Hepatic stellate cell (primary cell): ENCODE data around the gene CST7.
"Not testable (repeated sequence)": the region's sequence is repeated elsewhere in the genome, so short reads cannot be mapped to it uniquely, and the experiment has no call there.

Experiments
- DNase-seq: peaks from one replicate; pipeline ENCODE4 v3.0.0; 2011; ENCODE audit warnings: low spot score

The CST7 gene

DNA sequence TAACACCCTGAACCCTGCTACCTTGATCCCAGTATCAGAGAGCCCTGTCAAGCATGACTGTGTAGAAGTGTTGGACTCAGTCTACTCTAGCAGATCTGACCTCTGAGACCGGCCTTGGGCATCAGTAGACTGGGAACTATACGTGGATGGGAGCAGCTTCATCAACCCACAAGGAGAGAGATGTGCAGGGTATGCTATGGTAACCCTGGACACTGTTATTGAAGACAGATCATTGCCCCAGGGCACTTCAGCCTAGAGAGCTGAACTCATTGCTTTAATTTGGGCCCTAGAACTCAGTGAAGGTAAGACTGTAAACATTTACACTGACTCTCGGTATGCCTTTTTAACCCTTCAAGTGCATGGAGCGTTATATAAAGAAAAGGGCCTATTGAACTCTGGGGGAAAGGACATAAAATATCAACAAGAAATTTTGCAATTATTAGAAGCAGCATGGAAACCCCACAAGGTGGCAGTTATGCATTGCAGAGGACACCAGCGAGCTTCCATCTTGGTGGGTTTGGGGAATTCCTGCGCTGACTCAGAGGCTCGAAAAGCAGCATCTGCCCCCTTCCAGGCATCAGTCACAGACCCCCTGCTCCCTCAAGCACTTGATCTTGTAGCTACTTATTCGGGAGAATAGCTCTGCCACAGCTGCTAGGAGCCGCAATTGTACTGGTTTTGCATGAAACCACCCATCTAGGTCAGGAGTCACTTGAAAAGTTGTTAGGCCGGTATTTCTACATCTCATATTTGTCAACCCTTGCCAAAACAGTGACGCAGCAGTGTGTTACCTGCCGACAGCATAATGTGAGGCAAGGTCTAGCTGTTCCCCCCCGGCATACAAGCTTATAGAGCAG is 19.0 kb upstream of the CST7 start:
- not testable (repeated sequence) for DNase-seq

DNA sequence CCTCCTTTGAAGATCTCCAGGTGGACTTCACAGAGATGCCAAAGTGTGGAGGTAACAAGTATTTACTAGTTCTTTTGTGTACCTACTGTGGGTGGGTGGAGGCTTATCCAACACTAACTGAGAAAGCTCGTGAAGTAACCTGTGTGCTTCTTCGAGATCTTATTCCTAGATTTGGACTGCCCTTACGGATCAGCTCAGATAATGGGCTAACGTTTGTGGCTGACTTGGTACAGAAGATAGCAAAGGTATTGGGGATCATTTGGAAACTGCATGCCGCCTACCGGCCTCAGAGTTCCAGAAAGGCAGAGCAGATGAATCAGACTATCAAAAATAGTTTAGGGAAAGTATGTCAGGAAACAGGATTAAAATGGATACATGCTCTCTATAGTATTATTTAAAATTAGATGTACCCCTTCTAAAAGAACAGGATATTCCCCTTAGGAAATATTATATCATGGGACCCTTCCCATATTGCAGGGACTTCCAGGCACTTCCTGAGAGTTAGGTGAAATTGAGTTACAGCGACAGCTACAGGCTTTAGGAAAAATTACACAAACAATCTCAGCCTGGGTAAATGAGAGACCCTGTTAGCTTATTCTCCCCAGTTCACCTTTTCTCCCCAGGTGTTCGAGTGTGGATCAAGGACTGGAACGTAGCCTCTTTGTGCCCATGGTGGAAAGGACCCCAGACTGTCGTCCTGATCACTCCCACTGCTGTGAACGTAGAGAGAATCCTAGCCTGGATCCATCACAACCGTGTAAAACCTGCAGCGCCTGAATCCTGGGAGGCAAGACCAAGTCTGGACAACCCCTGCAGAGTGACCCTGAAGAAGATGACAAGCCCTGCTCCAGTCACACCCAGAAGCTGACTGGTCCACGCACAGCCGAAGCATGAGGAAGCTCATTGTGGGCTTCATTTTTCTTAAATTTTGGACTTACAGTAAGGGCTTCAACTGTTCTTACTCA is 18.1 kb upstream of the CST7 start:
- not testable (repeated sequence) for DNase-seq

DNA sequence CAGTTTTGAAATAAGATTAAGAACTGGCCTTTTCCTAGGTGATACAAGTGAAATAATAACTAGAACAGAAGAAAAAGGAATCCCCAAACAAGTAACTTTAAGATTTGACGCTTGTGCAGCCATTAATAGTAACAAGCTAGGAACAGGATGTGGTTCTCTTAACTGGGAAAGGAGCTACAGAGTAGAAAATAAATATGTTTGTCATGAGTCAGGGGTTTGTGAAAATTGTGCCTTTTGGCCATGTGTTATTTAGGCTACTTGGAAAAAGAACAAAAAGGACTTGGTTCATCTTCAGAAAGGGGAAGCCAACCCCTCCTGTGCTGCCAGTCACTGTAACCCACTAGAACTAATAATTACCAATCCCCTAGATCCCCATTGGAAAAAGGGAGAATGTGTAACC is 17.2 kb upstream of the CST7 start:
- DNase-seq = not testable (repeated sequence)

DNA sequence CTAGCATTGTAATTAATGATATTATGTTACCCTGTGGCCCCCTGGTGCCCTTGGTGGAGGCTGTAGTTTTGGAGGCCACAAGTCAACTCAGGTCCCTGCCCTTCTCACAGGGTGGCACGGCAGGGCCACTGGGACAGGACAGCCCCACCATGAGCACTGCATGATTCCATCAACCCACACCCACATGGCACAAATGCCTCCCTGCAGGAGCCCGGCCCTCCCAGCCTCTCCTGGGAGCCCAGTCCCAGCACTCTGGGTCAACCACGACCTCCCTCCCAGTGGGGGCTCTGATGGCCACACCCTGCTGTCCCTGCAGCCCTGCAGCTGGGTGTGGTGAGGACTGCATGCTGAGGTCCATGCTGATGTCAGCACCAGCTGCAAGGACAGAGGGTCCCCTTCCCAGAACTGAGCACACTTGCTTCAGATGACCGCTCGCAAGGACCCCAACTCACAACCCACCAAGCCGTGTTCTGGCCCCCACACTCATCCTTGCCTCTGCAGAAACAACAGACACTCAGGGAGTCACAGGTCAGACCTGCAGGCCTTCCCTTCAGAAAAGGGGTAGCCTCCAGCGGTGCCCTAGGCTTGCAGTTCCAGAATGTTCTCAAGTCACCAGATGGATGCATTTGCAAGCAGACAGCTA is 15.7 kb upstream of the CST7 start:
- DNase-seq = no peak

DNA sequence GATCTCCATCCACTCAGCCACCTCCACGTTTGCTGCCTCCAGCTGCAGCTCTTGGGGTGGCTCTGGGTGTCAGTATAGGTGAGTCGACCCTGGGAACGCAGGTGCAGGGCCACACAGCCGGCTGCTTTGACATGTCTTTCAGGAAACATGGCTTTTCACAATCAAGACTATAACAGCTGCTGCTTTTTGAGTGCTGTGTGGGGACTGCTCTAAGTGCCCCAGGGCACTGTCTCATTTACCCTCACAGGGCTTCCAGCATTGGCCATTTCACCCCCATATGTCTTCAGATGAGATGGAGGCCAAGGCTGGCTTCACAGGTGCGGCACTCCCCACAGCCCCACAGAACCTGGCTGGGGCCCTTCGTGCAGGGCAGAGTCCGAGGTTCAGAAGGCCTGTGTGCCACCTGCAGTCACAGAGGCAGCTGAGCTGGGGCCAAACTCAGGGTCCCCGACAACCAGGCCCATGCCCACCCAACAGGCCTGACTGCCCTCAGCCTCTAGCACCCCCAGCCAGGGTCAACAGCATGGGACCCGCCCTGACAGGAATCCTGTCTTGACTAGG is 14.9 kb upstream of the CST7 start:
- DNase-seq = no peak

DNA sequence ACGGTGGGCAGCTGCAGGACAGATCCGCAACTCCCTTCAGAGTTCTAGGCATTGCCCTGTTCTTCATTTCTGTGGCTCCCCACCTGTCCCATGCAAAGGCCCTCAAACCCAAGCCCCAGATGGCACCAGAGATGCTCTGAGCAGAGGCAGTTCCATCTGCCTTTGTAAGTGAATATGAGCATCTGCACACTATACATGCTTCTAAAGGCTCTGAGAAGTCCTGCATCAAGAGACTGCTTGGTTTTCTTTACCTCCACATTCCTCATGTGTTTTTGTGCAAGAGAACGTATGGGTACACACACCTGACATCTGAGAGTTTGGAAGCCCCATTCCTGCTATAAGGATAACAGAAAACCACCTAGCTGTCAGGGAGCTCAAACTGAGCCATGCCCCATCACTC is 14.4 kb upstream of the CST7 start:
- DNase-seq = no peak

DNA sequence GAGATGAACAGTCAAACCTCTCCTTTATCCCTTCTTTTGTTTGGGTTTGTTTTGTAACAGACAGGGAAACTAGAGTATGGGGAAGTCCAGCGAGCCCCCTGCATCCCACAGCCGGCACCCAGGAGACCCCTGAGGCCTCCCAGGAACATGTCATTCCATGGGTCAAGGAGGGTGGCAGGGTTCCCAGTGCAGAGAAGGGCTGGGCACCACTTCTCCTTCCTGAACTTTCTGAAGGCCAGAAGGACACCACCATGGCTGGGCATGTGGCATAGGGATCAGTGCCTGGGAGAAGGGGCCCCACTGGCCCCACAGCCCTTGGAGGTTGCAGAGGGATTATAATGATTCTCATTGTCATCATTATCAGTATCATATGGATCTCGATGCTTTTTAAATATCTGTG is 13.9 kb upstream of the CST7 start:
- DNase-seq = no peak

DNA sequence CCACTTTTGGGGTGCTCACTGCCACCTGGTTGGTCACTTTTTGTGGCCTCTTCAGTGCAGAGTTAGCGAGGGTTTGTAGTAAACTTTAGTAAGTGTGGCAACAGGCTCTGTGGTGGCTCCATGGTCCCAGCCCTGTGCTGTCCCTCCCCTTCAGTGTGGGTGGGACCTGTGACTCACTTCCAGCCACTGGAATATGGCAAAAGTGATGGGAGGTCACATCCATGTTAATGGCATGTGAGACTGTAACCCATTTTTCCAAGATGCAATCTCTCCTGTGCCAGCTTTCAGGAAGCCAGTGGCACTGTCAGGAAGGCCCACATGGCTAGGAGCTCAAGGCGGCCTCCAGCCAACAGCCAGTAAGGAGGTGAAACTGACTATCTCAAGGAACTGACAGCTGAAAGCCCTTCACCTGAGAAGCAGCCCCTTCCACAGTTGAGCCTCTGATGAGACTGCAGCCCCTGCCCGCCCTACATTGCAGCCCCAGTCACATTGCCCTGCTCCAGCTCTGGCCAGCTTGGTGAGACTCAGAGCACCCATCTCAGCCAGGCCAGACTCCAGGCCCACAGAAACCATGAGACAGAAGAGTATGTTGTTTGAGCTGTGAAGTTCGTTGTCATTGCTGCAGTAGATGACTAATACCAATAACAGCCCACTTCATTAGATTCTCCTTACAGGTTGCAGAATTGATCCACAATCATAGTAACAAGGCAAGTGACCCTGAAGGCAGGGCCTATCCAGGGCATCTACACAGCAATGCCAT is 13.1 kb upstream of the CST7 start:
- DNase-seq = no peak

DNA sequence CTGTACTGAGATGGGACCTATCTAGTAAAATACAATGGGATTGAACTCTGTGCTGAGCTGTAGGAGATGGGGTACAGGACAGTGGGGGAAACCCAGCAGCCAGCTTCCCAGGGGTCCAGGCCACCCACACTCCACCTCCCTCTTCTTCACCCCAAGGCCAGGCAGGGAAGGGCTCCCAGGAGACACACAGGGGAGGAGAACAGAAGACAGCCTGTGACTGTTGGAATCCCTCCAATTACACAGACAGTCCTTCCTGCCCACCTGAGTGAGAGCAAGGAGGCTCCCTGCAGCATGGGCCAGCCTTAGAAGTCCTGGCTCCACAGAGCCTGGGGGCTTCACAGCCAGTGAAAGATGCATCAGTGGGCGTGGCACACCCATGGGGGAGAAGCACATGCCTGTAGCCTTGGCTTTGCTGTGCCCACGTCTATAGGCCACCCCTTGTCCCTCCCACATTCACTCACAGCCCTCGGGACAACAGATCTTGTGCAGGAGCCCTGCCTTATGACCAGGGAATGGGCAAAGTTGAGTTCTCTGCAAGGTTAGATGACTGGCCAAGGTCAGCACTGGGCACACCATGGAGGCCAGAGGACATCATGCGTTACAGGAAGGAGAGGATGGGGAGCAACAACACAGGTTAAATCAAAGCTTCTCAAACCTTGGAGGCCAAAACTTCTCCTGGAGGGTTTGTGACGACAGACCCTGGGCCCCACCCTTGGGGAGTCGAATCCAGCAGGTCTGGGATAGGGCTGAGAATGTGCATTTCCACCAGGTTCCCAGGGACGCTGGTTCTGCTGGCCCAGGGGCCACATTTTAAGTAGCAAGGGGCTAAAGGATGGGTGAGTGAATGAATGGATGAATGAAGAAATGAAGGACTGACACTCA is 12.3 kb upstream of the CST7 start:
- DNase-seq = no peak

DNA sequence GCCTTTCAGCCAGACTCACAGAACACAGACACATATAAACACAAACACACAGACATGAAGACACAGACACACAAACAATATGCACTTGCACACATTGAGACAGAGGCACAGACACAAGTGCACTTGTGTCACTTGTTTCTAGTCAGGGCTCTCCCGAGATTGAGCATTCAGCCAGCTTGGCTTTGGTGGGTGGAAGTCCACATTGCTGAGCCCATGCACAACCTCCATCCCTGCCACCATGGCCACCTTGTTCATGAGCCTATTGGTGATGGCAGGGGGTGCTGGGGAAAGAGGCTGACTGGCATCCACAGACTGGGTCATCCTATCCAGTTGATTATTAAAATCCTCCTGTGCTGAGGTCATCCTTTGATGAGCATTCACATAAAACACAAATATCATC is 11.5 kb upstream of the CST7 start:
- DNase-seq = no peak

DNA sequence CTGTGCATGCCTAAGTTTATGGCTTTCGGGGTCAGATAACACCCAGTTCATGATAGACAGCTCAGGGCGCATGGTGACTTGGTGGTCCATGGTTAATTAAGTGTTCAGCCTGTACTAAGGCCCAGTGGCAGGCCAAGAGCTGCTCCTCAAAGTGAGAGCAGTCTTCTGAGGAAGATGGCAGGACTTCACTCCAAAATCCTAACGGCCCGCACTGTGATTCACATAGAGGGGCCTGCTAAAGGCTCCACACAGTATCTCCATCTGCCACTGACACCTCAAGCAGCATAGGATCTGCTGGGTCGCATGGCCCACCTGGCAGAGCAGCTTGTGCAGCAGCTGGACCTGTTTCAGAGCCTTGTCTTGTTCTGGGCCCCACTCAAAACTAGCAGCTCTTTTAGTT is 10.6 kb upstream of the CST7 start:
- no peak for DNase-seq

DNA sequence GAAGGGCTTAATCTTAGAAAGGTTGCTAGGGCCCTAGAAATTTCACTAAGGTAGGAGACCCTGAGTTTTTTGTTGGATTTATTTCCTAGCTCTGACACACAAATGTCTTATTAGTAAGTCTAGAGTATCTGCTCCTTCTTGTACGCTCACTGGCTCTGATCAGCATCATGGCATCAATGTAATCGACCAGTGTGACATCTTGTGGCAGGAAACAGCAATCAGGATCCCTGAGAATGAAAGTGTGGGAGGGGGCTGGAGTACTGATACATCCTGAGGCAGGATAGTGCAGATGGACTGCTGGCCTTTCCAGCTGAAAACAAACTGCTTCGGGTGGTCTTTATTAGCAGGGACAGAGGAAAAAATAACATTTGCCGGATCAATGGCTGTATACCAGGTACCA is 10.0 kb upstream of the CST7 start:
- DNase-seq = no peak

DNA sequence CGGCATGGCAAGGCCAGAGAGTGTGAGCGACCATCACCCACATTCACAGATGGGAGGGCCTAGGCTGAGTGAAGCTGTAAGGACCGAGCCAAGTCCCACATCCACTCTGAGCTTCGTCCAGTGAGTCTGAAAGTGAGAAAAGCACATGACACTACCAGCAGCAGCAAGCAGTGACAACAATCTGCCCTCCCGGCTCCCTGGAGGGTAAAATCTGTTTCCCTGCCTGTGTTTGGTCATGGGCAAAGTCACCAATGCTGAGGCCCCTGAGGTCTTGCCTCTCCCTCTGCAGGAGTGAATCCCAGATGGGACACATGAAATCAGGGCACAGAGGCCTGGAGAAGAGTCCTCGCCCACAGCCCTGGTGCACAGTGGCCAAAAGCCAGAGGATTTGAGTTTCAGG is 6.4 kb upstream of the CST7 start:
- no peak for DNase-seq

DNA sequence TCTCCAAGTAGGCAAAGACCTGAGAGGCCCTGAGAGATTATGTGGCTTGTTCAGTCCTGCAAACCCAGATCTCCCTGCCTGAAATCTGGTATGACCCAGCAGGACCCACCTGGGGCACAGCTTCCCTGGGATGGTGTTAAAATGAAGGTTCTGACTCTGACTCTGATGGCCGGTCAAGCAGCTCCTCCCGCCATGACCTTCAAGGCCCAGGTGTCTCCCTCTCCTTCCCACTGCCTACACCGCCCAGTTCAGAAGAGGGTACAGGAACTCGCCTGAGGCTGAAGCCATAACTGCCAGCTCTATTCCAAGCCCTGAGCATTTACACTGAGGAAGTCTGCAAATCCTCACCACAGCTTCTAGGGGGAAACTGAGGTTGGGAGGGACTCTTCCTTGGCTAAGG is 5.9 kb upstream of the CST7 start:
- DNase-seq = no peak

DNA sequence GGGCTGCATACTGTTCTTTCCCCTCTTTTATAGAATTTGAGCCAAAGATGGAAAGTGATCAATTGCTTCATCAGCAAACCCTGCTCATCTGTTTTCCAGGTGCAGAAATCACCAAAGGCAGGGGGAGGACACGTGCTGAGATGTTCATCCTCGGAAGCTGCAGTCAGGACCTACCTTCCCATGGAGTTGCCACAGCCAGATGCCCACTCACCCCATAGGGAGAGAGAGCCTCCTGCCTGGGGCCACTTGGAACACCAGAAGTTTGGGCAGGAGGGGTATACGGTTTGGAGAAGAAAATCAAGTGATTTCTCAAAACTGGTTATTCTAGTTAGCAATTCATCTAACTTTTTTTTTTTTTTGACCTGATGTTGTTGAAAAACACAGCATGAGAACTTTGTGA is 5.3 kb upstream of the CST7 start:
- DNase-seq = no peak

DNA sequence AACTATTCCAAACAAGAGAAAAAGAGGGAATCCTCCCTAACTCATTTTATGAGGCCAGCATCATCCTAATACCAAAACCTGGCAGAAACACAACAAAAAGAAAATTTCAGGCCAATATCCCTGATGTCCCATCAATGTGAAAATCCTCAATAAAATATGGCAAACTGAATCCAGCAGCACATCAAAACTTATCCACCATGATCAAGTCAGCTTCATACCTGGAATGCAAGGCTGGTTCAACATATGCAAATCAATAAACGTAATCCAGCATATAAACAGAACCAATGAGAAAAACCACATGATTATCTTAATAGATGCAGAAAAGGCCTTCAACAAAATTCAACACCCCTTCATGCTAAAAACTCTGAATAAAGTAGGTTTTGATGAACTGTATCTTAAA is 2.7 kb upstream of the CST7 start:
- DNase-seq = not testable (repeated sequence)

DNA sequence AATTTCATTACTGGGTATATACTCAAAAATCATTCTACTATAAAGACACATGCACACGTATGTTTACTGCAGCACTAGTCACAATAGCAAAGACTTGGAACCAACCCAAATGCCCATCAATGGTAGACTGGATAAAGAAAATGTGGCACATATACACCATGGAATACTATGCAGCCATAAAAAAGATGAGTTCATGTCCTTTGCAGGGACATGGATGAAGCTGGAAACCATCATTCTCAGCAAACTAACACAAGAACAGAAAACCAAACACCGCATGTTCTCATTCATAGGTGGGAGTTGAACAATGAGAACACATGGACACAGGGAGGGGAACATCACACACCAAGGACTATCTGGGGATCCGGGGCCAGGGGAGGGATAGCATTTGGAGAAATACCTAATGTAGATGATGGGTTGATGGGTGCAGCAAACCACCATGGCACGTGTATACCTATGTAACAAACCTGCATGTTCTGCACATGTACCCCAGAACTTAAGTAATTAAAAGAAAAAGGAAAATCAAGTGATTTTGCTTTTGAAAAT is 602 bp upstream of the CST7 start:
- DNase-seq = not testable (repeated sequence)

DNA sequence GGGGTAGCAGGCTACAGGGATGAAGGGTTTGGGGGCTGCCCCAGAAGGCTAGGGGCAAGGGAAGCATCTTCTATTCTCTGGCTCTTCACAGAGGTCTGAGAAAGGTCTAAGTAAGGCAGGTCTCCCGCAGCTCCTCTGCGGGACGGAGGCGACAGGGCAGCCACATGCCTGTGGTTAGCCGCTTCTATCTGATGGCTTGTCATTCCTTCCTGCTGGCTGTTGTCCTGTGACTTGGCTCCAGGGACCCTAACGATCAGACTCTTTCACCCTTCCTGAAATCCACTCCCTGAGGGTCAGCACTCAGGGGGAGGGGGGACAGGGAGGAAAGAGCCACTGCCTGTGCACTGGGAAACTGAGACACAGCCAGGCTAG is 673 bp downstream of the CST7 start:
- DNase-seq = no peak

DNA sequence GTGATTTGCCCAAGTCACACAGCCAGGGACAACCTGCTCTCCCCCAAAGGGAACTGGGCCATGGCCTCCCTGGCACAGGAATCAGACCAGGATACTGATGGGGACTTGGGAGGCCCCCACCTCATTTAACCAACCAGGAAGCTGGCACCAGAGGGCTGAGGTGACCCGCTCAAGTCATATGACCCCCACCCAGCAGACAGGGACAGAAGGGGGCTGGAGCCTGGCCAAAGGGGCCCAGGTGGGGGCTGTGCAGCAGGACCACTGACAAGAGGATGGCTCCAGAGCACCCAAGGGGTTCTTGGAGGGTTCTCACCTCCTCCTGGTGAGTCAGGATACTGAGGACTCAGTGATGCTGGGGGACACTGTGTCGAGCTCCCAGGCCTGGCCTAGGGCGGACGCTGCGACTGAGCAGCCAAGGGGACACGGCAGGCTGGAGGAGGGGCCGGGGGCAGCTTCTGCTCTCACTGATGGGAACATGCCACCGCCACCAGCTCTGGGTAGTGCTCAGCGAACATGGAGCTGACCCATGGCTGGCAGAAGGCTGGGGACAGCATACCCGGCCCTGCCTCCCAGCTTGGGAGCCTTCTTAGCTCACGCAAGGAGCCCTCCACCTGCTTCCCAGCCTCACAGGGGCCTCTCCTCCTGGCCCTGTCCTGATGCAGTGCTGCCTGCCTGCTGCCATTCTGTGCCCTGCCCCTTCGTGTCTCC is 1.2 kb downstream of the CST7 start:
- DNase-seq = no peak
